Uterus (tissue), 2 donors: Measurements from ENCODE around the gene CCNE1.

Experiments used
- POLR2A ChIP-seq, 2 donors: fragments of 450-650 bp; IDR thresholded peaks; one replicate each; pipeline ENCODE4 v1.6.1; 2016; ENCODE audit warnings: antibody characterized with exemption in 2 of 2, mild to moderate bottlenecking in 1 of 2, moderate library complexity in 1 of 2
- TF ChIP-seq, protein P1 (sequence below), 4 experiments: fragments of 200-600 bp in 2 of 4; fragments of 450-650 bp in 2 of 4; sonication (generic) in 2 of 4; IDR thresholded peaks; one replicate each; pipeline ENCODE4 v1.5.1; 2016 to 2019; ENCODE audit warnings: antibody characterized with exemption in 4 of 4, mild to moderate bottlenecking in 2 of 4, moderate library complexity in 1 of 4

DNA sequence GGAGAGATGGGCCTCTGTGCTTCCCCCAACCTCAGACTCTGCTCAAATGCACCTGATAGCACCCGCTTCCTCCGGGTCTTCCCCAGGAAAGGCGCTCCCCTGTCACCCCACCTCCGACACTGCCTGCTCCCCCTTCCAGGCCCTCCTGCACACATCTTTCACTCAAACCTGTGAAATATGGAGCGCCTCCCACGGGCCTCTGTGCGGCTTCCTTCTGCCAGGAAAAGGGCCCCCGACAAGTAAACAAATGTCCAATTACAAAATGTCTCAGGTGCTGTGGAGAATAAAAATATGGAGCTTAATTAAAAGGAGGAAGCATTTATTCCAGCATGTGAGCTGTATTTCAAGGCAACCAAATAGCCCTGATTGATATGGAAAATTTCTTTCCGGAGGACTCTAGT is 15.6 kb upstream of the CCNE1 start:
- TF ChIP-seq POLR2A (IDR thresholded peaks at IDR 0.05), result no peak
- TF ChIP-seq, protein P1, sequence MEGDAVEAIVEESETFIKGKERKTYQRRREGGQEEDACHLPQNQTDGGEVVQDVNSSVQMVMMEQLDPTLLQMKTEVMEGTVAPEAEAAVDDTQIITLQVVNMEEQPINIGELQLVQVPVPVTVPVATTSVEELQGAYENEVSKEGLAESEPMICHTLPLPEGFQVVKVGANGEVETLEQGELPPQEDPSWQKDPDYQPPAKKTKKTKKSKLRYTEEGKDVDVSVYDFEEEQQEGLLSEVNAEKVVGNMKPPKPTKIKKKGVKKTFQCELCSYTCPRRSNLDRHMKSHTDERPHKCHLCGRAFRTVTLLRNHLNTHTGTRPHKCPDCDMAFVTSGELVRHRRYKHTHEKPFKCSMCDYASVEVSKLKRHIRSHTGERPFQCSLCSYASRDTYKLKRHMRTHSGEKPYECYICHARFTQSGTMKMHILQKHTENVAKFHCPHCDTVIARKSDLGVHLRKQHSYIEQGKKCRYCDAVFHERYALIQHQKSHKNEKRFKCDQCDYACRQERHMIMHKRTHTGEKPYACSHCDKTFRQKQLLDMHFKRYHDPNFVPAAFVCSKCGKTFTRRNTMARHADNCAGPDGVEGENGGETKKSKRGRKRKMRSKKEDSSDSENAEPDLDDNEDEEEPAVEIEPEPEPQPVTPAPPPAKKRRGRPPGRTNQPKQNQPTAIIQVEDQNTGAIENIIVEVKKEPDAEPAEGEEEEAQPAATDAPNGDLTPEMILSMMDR (IDR thresholded peaks at IDR 0.05), result no peak
